ENCODE measurements around the gene JAG2.
"Not testable (repeated sequence)": the region's sequence is repeated elsewhere in the genome, so short reads cannot be mapped to it uniquely, and the experiment has no call there.

JAG2 gene

DNA sequence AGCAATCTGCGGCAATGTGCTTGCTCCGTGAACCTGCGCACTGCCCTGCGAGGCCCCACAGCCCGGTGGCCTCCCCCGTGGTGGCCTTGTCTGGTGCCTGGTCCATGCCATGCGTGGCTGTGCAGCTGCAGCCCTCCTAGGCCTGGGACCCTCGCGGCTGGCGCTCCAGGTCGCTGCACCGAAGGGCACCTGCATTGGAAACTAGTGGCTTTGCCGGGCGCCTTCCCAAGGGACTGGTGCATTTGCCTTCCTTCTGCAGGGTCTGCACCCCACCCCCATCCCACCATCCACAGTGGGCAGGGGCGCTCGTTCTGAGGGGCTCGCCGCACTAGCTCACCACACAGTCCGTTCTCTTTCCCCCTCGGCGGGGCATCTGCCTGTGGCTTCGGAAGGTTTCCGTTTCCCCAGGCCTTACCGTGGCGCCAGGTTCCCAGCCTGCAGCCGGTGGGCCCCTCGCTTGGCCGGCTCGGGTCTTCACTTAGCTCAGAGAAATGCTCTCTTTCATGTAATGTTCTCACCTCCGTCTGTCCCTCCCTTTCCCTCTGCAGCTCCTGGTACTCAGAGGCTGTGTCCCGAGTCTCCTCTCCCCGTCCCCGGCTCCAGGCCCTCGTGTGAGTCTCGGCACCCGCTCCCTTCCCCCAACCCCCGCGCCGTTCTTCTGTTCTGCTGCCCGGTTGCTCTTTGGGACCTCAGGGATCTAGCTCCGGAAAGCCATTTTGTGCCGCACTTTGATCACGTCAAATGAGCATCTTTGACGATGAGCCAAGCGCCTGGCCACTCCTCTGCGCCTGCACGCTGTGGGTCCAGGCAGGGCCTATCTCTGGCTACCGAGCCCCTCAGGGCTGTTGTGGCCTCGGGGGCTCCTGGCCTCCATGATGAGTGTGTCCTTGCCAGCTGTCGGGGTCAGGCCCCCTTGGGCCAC lies 31.9 kb downstream of the JAG2 start:
- DNase-seq = no peak

- no peak for DNase-seq
These were observed 32.7 kb downstream of the JAG2 start for GRCh38 chr14:105135700-105136395.

DNA sequence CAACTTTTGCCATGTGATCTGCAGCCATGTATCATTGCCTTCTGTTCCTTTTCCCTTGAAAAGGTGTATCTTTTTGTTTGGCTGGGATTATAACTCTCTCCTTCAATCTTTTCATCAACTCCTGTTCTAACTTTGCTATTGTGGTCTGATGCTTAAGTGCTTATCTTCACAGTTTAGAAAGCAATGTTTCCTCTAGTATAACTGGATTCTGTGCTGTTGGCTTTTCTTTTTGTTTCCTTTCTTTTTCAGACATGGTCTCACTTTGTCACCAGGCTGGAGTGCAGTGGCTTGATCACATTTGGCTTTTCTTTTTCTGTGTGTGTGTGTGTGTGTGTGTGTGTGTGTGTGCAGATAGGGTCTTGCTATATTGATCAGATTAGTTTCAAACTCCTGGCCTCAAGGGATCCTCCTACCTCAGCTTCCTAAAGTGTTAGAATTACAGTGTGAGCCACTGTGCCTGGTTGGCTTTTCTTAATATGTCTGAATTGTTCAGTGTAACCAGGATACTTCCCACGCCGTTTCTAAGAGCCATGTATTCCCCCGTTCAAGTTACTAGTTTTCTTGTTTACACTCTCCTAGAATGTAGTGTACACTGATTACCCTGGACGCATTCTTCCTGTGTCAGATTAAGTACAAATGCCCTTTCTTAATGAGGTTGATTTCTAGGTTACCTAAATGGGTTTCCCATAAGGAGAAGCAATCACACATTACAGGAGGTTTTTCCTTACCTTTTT lies 35.5 kb downstream of the JAG2 start:
- DNase-seq = no peak

DNA sequence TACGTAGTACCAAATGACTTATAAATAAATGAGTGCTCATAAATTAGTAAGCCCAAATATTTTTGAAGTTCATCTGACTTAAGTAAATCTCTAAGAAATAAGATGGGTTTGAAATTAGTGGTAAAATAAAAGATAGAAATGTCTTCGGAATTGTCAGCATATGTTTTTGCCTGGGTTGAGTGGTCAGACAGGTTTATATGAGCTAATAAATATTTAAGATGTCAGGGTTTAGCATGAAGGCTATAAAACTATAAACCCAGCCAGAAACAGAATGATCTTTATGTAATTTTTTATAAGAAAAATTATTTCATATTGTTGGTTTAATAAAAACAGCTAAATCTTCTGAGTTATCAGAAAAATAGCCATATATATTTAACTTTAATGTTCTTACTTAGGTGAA lies 37.3 kb downstream of the JAG2 start:
- no peak for DNase-seq

DNA sequence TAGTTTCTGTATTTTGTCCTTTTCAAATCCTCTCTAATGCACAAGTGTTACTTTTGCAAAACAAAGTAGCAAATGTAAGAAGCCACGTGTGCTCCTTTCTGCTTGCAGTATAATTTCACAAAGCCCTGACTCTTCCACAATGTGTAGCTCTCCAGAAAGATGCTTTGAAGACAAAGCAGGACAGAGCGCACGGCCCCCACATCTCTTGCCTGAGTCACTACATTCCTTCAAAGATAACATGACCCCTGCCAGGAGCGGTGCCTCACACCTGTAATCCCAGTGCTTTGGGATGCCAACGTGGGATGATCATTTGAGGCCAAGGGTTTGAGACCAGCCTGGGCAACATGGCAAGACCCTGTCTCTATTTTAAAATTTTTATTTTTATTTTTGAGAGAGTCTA lies 40.5 kb downstream of the JAG2 start:
- DNase-seq = no peak

GRCh38 chr14:105126981-105127329 lies 41.6 kb downstream of the JAG2 start:
- DNase-seq = no peak

DNA sequence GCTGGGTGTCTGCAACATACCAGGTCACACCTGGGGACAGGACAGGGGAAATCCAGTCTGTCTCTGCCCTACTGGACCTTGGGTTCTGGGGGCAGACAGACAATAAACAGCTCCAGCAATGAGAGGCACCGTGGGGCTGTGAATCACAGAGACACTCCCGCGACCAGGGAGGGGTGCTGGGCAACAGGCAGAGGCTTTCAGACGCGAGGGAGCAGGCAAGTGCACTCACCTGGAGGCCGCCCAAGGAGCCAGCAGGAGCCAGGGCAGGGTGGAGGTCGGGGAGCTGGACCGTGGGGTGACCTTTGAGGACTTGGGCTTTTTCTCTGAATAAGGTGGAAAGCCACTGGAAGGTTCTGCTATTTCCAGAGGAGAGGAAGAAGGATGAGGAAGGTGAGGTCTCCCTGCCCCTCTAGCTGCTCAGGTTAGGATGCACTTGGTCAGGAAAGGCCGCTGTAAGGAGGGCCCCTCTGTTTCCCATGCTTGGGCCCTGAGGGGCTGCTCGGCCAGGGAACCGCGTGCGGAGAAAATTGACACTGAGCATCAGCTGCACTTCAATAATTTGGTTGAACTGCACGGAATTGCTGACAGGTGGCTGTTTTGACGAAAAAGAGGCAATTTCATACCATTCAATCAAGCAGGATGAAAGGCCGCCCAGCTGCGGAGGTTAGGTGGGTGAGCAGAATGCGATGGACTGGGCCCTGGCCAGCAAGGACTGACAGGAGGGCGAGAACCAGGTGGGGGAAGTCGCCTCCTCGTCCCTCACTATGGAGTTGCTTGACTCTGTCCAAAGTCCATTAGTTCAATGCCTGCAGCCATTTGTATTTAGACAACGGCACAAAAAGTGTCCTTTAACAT lies 42.2 kb downstream of the JAG2 start:
- DNase-seq = no peak

- DNase-seq = no peak
These were observed 43.8 kb downstream of the JAG2 start for GRCh38 chr14:105124823-105125222.

DNA sequence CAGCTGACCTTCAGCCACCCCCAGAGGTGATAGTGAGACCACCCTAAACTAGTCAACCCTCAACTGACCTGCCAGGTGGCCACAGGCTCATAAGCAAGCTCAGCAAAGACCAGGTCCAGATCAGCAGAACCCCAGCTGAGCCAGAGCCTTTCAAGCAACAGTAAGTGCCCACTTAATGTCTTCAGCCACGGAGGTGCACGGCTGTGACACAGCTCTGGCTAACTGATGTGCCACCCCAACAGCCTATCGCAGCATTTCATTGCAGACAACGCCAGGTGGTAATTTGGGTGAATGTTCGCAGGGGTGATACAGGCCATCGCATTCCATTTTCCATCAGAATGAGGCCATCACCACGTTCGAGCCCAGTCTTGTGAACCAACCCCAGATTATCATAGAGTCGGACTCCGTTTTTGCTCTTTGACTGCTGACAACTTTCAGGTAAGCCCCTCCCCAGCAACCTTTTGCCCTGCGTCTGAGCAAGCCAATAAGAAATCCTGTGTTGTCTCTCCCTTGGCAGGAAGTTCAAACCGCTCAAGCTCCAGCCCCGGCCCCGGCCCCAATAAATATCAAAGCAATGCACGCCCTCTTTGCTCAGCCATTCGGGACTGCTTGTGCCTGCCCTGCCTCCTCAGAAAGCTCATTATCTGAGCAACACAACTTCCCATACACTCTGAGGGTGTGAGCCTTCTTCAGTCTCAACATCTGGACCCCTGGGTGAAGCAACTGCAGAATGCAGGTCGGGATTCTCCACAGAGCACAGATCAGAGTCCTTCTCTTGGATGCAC lies 44.4 kb downstream of the JAG2 start:
- no peak for DNase-seq

- DNase-seq = no peak
These were observed 45.4 kb downstream of the JAG2 start for GRCh38 chr14:105123064-105123665.

- no peak for DNase-seq
These were observed 48.5 kb downstream of the JAG2 start for GRCh38 chr14:105120056-105120455.

GRCh38 chr14:105119408-105120025 lies 49.1 kb downstream of the JAG2 start:
- DNase-seq = no peak

GRCh38 chr14:105118646-105119407 lies 49.7 kb downstream of the JAG2 start:
- DNase-seq = no peak

DNA sequence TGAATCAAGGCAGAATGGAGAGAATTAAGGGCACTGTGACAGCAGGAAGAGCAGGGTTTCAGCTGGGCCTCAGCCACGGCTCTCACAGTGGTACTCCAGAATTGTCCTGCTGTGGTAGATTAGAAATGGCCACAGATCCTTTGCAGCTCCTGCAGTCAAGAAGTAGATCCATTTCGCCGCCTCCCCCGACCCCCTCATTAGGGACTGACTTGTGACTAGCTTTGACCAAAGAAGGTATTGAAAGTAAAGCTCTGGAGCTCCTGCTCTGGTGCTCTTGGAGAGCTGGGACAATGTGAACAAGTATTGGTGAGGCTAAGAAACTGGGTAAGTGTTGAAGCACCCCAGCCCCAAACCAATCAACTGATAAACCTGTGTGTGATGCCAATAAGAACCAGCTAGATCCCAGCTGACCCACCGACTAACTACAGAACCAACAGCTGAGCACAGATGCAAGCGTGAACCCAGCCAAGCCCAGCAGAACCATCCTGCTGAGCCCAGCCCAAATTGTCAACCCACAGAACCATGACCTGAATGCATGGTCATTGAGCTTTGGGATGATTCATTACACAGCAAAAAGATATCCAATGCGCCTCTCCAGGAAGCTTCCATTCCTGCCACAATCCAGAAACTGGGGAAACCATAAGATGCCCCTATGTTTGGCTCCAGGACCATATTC lies 50.7 kb downstream of the JAG2 start:
- no peak for DNase-seq

DNA sequence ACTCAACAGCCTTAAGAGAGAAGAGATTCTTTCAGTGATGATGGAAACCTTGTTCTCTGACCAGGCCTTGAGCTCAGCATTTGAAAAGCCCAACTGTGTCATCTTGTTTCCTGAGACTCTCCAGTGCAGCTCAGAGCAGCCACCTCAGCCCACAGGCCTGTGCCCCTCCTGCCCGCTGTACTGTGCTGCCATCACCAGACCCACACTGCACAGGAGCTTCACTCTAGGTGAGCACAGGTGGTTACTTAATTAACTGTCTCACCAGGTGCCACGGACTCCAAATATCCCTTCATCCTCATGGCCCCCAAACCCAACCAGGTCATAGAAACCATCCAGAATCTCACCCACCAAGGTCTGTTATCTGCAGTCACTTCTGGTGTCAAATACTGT lies 51.3 kb downstream of the JAG2 start:
- no peak for DNase-seq

GRCh38 chr14:105116451-105117256 lies 51.9 kb downstream of the JAG2 start:
- no peak for DNase-seq

DNA sequence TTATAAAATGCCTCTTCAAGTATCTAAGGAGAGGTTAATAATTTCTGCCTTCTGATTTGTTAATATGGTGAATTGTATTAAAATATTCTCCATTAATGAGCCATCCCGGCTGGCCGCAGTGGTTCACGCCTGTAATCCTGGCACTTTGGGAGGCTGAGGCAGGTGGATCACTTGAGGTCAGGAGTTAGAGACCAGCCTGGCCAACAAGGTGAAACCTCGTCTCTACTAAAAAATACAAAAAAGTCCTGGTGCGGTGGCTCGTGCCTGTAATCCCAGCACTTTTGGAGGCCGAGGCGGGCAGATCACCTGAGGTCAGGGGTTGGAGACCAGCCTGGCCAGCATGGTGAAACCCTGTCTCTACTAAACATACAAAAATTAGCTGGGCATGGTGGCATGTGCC lies 59.3 kb downstream of the JAG2 start:
- DNase-seq = not testable (repeated sequence)

DNA sequence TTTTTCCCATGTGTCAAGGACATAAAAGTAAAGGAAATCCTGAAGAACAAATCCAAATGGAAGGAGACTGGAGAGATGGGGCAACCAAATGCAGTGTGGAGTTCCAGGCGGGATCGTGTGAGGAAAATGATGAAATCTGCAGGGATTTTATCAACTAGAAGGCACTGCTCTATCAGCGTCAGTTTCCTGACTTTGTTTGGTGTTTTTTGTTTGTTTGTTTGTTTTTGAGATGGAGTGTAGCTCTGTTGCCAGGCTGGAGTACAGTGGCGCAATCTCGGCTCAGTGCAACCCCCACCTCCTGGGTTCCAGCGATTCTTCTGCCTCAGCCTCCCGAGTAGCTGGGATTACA lies 60.1 kb downstream of the JAG2 start:
- DNase-seq = no peak
